RWPE2 (cell line): ENCODE data around the gene HSD17B10.

Source experiments
- ATAC-seq: fragments of 200-7000 bp; cut with Tn5 transposase; 3 replicates; pipeline ENCODE4 v1.9.1; 2021; ENCODE audit warnings: low read depth
- DNase-seq: peaks from one replicate; pipeline ENCODE4 v3.0.0-alpha.2; 2020; ENCODE audit warnings: low spot score
- H3K27ac ChIP-seq: fragments of 450-650 bp; 2 replicates; pipeline ENCODE4 v1.5.1; 2017; ENCODE audit warnings: mild to moderate bottlenecking; ENCODE audit not compliant: poor library complexity, severe bottlenecking
- H3K27me3 ChIP-seq: fragments of 250-450 bp; sonication (Bioruptor Pico); 2 replicates; pipeline ENCODE4 v1.5.1; 2021; ENCODE audit warnings: mild to moderate bottlenecking, moderate library complexity; ENCODE audit not compliant: insufficient read depth, poor library complexity, severe bottlenecking
- H3K36me3 ChIP-seq: fragments of 250-450 bp; sonication (Bioruptor Pico); 2 replicates; pipeline ENCODE4 v1.5.1; 2020; ENCODE audit warnings: low read depth, mild to moderate bottlenecking, moderate library complexity
- H3K4me1 ChIP-seq: fragments of 250-450 bp; sonication (Bioruptor Pico); 2 replicates; pipeline ENCODE4 v1.5.1; 2021; ENCODE audit warnings: mild to moderate bottlenecking, moderate library complexity; ENCODE audit not compliant: insufficient read depth, poor library complexity, severe bottlenecking
- H3K4me3 ChIP-seq: fragments of 250-450 bp; sonication (Bioruptor Pico); 2 replicates; pipeline ENCODE4 v1.5.1; 2021; ENCODE audit warnings: mild to moderate bottlenecking, moderate library complexity; ENCODE audit not compliant: severe bottlenecking
- H3K9me3 ChIP-seq: fragments of 250-450 bp; sonication (Bioruptor Pico); 2 replicates; pipeline ENCODE4 v1.5.1; 2021; ENCODE audit warnings: mild to moderate bottlenecking, moderate library complexity; ENCODE audit not compliant: severe bottlenecking
- TF ChIP-seq, protein P1 (sequence below): fragments of 450-650 bp; IDR thresholded peaks from one replicate; pipeline ENCODE4 v1.5.1; 2017; ENCODE audit warnings: mild to moderate bottlenecking, moderate library complexity; ENCODE audit not compliant: poor library complexity, severe bottlenecking

HSD17B10 gene

DNA sequence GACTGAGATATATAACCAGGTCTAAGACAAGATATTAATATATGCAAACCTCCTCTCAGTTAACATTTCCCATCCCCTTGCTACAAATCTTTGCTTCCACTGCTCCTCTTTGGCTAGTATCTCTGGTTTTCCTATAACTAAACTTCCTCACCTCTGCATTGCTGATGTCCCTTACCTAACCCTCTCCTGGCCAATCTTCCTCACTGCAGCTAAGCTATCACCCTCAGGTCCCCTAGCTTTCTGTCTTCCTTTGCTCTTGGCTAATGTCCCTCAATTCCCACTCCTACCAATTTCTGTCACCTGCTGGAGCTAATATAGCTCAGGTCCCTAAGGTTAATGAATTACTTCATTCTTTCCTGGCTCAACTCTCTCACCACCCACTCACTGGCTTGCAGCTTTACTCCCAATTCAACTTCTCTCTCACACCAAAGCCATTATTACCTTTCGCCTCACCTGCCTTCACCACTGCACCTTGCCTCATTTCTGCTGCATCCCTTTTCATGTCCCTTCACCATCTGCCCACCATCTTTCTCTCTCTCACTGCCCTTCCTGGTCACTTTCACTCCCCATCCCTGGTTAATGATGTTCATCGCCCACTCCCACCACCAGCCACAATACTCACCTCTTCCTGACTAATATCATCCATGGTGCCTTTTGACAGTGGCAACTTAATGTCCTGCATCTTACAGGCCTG, 38.4 kb downstream of the HSD17B10 start:
- ATAC-seq, result no peak
- no peak overlapping the region for H3K4me3 ChIP-seq
- TF ChIP-seq, protein P1, sequence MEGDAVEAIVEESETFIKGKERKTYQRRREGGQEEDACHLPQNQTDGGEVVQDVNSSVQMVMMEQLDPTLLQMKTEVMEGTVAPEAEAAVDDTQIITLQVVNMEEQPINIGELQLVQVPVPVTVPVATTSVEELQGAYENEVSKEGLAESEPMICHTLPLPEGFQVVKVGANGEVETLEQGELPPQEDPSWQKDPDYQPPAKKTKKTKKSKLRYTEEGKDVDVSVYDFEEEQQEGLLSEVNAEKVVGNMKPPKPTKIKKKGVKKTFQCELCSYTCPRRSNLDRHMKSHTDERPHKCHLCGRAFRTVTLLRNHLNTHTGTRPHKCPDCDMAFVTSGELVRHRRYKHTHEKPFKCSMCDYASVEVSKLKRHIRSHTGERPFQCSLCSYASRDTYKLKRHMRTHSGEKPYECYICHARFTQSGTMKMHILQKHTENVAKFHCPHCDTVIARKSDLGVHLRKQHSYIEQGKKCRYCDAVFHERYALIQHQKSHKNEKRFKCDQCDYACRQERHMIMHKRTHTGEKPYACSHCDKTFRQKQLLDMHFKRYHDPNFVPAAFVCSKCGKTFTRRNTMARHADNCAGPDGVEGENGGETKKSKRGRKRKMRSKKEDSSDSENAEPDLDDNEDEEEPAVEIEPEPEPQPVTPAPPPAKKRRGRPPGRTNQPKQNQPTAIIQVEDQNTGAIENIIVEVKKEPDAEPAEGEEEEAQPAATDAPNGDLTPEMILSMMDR, result no peak
- no peaks in the 10 kb centered on the region for H3K27me3 ChIP-seq
- H3K36me3 ChIP-seq, result peaks cover 26% of the 10 kb centered on the region
- no peak overlapping the region for H3K27ac ChIP-seq
- H3K4me1 ChIP-seq, result no peaks in the 10 kb centered on the region
- H3K9me3 ChIP-seq, result no peaks in the 10 kb centered on the region
- DNase-seq, result no peak

DNA sequence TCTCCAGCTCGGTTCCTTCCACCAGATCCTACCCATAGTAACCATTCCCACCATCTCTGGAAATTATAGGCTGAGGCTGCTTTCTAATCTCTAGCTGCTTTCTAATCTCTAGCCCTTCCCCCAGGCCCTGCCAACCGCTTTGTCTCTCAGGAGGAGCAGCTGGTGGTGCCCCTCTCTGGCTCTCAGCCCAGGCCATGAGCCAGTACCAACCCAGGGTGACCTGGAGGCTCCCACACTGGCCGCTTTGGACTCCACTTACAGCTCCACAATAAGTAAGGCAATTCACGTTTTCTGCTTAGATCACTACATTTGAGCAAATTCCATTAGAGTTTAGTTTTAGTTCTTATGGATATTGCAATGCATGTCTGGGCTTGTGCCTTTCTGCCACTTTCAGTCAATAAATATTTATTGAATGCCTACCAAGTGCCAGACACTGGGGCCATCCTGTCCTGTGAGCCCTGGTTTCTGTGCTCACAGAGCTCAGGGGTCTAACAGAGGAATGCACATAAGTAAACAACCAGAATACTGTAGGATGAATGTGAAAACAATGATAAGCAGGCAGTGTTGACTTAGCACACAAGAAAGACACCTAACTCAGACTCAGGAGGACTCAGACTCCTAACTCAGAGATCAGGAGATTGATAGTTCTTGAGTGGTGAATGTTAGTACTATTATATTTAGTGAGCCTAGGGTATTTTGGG, 50.6 kb downstream of the HSD17B10 start:
- TF ChIP-seq, protein P1, result no peak
- ATAC-seq, result no peak
- no peak for DNase-seq
- no peak overlapping the region for H3K4me3 ChIP-seq
- no peaks in the 10 kb centered on the region for H3K4me1 ChIP-seq
- no peaks in the 10 kb centered on the region for H3K27me3 ChIP-seq
- no peak overlapping the region for H3K27ac ChIP-seq
- peaks cover 49% of the 10 kb centered on the region for H3K36me3 ChIP-seq
- H3K9me3 ChIP-seq, result no peaks in the 10 kb centered on the region
